ENCODE results near the gene PDE5A. TPM values are rescaled to one million over a fixed set of nuclear protein-coding genes. Genes with fewer than 3 reads are reported as not detected.

The PDE5A gene
- total and polyA plus RNA-seq, 2 donors (not counting 1 experiment from before 2014, with no cell fraction given) = 0.49 to 1.4 TPM

- Histone ChIP-seq H3K4me1 (ENCODE audit: control insufficient read depth in 2 of 2, insufficient read depth in 2 of 2, low read length in 2 of 2) (no peaks in the 10 kb centered on the region), H2AFZ (ENCODE audit: insufficient read depth, low read depth, low read length, poor library complexity, severe bottlenecking) (no peak overlapping the region), H3K4me2 (replicated peaks; ENCODE audit: low read depth, low read length, poor library complexity, severe bottlenecking) (no peak overlapping the region), H3K36me3 (replicated peaks in 1 of 2; ENCODE audit: control extremely low read depth in 1 of 2, control insufficient read depth in 1 of 2, extremely low read depth in 1 of 2, insufficient read depth in 2 of 2, low read length in 1 of 2) (no peaks in the 10 kb centered on the region), H3K9ac (ENCODE audit: low read length) (no peak overlapping the region), H4K20me1 (ENCODE audit: control insufficient read depth, insufficient read depth, low read length, poor library complexity, severe bottlenecking) (no peaks in the 10 kb centered on the region), H3K9me3 (ENCODE audit: control extremely low read depth in 1 of 3, control insufficient read depth in 2 of 3, insufficient read depth in 1 of 3, low read length in 2 of 3) (no peaks in the 10 kb centered on the region), H3K4me3 (ENCODE audit: control extremely low read depth in 1 of 5, extremely low read depth in 1 of 5, insufficient read depth in 1 of 5, low read depth in 2 of 5, low read length in 4 of 5) (no peak overlapping the region), H3K27ac (ENCODE audit: low read length in 2 of 2) (no peak overlapping the region), H3K27me3 (replicated peaks in 1 of 4; ENCODE audit: control extremely low read depth in 1 of 4, control insufficient read depth in 3 of 4, insufficient read depth in 4 of 4, low read length in 3 of 4) (peaks cover 0 to 3% (median 0%) of the 10 kb centered on the region in 4 experiments), H3K79me2 (ENCODE audit: control insufficient read depth, insufficient read depth, low read length) (no peaks in the 10 kb centered on the region)
- Mint-ChIP-seq H3K4me1 (no peaks in the 10 kb centered on the region), H3K4me3 (no peak overlapping the region), H3K27me3 (peaks cover 12% of the 10 kb centered on the region), H3K9me3 (ENCODE audit: insufficient read depth) (no peaks in the 10 kb centered on the region), H3K27ac (no peak overlapping the region)
- DNase-seq (no peak), ATAC-seq (ENCODE audit: low read depth) (no peak)
- intact Hi-C loops (cut with micrococcal nuclease) = no loop called here
- ChIA-PET POLR2A (no interaction called here), CTCF (no interaction called here)
- WGBS (ENCODE audit: insufficient coverage) = no CpG with 5 or more reads among the region's 2 CpGs
- no peak for TF ChIP-seq EZH2 (IDR thresholded peaks at IDR 0.05; ENCODE audit: borderline replicate concordance, insufficient read depth, low read depth, low read length, poor library complexity, severe bottlenecking)
Measured at GRCh38 chr4:119665752-119666151, 37.1 kb upstream of the PDE5A start.

GRCh38 chr4:119664168-119664907, 35.7 kb upstream of the PDE5A start:
- no peak overlapping the region for H3K27ac ChIP-seq (ENCODE audit: low read length in 2 of 2)

More at GRCh38 chr4:119664168-119664907, 35.7 kb upstream of the PDE5A start:
- intact Hi-C loops (cut with micrococcal nuclease) = no loop called here
- H3K4me1 Mint-ChIP-seq = no peaks in the 10 kb centered on the region
- Histone ChIP-seq H3K36me3 (replicated peaks in 1 of 2; ENCODE audit: control extremely low read depth in 1 of 2, control insufficient read depth in 1 of 2, extremely low read depth in 1 of 2, insufficient read depth in 2 of 2, low read length in 1 of 2) (no peaks in the 10 kb centered on the region), H3K4me3 (ENCODE audit: control extremely low read depth in 1 of 5, extremely low read depth in 1 of 5, insufficient read depth in 1 of 5, low read depth in 2 of 5, low read length in 4 of 5) (no peak overlapping the region), H3K9ac (ENCODE audit: low read length) (no peak overlapping the region), H3K27me3 (replicated peaks in 1 of 4; ENCODE audit: control extremely low read depth in 1 of 4, control insufficient read depth in 3 of 4, insufficient read depth in 4 of 4, low read length in 3 of 4) (peaks cover 0 to 3% (median 0%) of the 10 kb centered on the region in 4 experiments), H2AFZ (ENCODE audit: insufficient read depth, low read depth, low read length, poor library complexity, severe bottlenecking) (no peak overlapping the region), H3K79me2 (ENCODE audit: control insufficient read depth, insufficient read depth, low read length) (no peaks in the 10 kb centered on the region), H3K9me3 (ENCODE audit: control extremely low read depth in 1 of 3, control insufficient read depth in 2 of 3, insufficient read depth in 1 of 3, low read length in 2 of 3) (no peaks in the 10 kb centered on the region), H3K4me2 (replicated peaks; ENCODE audit: low read depth, low read length, poor library complexity, severe bottlenecking) (no peak overlapping the region), H3K4me1 (ENCODE audit: control insufficient read depth in 2 of 2, insufficient read depth in 2 of 2, low read length in 2 of 2) (no peaks in the 10 kb centered on the region), H4K20me1 (ENCODE audit: control insufficient read depth, insufficient read depth, low read length, poor library complexity, severe bottlenecking) (no peaks in the 10 kb centered on the region)
- H3K9me3 Mint-ChIP-seq (ENCODE audit: insufficient read depth) = no peaks in the 10 kb centered on the region
- WGBS (ENCODE audit: insufficient coverage) = 67% methylated on average over 1 of the region's 3 CpGs
- peaks cover 12% of the 10 kb centered on the region for H3K27me3 Mint-ChIP-seq
- TF ChIP-seq, protein P1, sequence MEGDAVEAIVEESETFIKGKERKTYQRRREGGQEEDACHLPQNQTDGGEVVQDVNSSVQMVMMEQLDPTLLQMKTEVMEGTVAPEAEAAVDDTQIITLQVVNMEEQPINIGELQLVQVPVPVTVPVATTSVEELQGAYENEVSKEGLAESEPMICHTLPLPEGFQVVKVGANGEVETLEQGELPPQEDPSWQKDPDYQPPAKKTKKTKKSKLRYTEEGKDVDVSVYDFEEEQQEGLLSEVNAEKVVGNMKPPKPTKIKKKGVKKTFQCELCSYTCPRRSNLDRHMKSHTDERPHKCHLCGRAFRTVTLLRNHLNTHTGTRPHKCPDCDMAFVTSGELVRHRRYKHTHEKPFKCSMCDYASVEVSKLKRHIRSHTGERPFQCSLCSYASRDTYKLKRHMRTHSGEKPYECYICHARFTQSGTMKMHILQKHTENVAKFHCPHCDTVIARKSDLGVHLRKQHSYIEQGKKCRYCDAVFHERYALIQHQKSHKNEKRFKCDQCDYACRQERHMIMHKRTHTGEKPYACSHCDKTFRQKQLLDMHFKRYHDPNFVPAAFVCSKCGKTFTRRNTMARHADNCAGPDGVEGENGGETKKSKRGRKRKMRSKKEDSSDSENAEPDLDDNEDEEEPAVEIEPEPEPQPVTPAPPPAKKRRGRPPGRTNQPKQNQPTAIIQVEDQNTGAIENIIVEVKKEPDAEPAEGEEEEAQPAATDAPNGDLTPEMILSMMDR (IDR thresholded peaks at IDR 0.05) = no peak
- no peak for TF ChIP-seq EZH2 (IDR thresholded peaks at IDR 0.05; ENCODE audit: borderline replicate concordance, insufficient read depth, low read depth, low read length, poor library complexity, severe bottlenecking)
- no peak overlapping the region for H3K27ac Mint-ChIP-seq
- no peak overlapping the region for H3K4me3 Mint-ChIP-seq
- CTCF ChIA-PET = no interaction called here
- ATAC-seq (ENCODE audit: low read depth) (no peak), DNase-seq (no peak)
- POLR2A ChIA-PET = no interaction called here
